HFF-Myc (cell line): ENCODE results near the gene ARL8B.

Source experiments
- DNase-seq: peaks from one replicate; pipeline ENCODE4 v3.0.0-alpha.2; 2011; ENCODE audit warnings: low read depth; ENCODE audit errors: extremely low read depth
- H3K4me3 ChIP-seq: replicated peaks from 2 replicates; pipeline ENCODE4 v1.5.1; 2011; ENCODE audit warnings: low read depth, mild to moderate bottlenecking, control low read depth, low read length
- CTCF ChIP-seq: IDR thresholded peaks from 2 replicates; pipeline ENCODE4 v1.5.1; 2012; ENCODE audit warnings: mild to moderate bottlenecking, low read depth, low read length, control low read depth; ENCODE audit errors: missing control alignments

Gene ARL8B

DNA sequence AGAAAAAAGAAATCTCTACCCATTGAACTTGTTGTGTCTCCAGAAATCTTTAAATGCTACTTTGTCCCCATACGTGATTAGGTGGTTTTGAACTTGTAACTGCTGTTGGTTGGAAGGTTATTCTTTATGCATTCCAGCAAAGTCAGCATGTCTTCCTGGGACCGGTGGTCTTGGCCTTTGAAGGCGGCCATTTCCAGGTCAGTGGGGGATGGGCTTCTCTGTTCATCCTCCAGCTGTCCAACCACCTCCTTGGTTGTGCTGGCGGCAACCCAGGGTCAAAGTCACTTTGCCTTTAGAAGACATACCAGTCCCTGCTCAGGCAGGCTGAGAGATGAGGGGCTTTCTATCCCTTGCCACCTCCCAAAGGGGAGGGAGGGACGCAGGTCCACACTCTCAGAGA is 37.9 kb upstream of the ARL8B start:
- no peak overlapping the region for H3K4me3 ChIP-seq
- TF ChIP-seq CTCF = no peak
- no peak for DNase-seq

DNA sequence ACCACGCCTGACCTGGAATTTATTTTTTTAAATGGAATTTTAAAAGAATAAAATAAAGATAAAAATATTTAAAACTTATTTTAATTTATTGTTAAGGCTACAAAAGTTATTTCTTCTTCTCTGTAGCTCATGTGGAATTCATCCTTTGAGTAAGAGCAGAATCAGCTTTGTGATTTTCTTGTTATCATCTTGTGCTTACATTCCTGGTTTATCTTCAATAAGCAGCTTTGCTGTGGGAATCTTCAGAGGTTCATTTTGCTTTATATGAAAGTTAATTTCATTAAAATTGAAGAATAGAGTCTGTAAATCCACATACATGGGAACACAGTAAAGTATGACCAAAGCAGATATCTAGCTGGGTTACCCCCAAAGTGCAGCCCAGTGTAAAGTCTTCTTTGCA is 35.4 kb upstream of the ARL8B start:
- no peak for DNase-seq
- TF ChIP-seq CTCF = no peak
- no peak overlapping the region for H3K4me3 ChIP-seq

DNA sequence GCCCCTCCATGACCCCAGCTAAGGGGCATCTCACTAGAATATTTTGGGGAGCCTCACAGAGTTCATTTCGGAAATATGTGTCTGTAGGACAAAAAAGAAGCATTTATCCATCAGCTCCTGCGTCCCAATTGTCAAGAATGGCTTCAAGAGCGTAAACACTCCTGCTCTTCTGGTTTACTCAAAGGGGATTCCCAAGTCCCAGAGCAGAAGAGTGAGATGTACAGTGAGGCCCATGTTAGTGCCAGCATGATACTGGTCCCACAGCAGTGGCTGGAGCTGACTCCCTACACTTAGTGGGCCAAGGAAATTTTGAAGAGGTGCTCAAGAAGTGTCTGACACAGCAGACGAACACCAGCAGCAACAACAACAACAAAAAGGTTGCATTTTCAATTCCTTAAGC is 34.9 kb upstream of the ARL8B start:
- TF ChIP-seq CTCF = no peak
- H3K4me3 ChIP-seq = no peak overlapping the region
- no peak for DNase-seq

DNA sequence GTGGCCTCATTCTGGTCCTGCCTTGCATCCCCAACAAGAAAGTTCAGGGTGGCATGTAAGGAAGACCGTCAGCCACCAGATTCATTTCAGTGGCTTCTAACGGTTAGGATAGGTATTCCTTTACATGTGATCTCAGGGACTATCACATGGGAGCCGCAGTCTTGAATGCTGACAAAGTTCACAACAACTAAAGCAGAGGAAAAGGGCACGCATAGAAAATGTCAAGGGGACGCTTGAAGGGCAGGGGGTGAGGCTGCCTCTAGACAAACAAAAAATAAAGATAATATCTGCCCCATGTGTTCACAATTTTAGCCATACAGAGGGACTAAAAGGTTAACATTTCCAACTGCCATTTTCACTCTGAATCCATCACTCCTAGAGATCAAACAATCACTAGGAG is 31.9 kb upstream of the ARL8B start:
- DNase-seq = no peak
- TF ChIP-seq CTCF = no peak
- H3K4me3 ChIP-seq = no peak overlapping the region

GRCh38 chr3:5092018-5092417 is 30.1 kb upstream of the ARL8B start:
- TF ChIP-seq CTCF = no peak
- no peak for DNase-seq
- H3K4me3 ChIP-seq = no peak overlapping the region

- TF ChIP-seq CTCF = no peak
- H3K4me3 ChIP-seq = no peak overlapping the region
- no peak for DNase-seq
These were observed 28.4 kb upstream of the ARL8B start for GRCh38 chr3:5093731-5094130.

GRCh38 chr3:5095886-5096285 is 26.2 kb upstream of the ARL8B start:
- no peak for DNase-seq
- TF ChIP-seq CTCF = no peak
- H3K4me3 ChIP-seq = no peak overlapping the region
